AG04450 (cell line): Measurements from ENCODE around the gene FKBP14. TPM values are rescaled to one million over a fixed set of nuclear protein-coding genes. Genes with fewer than 3 reads are reported as not detected.

Experiments used
- CTCF ChIA-PET: fragments of 300-600, 350-600 bp; formaldehyde crosslinking; extraction: SDS; loops from one replicate; lab custom pipeline; 2022; ENCODE audit warnings: antibody characterized with exemption, inconsistent platforms; lab: Charles Lee
- POLR2A ChIA-PET: fragments of 350-600 bp; formaldehyde crosslinking; extraction: SDS; loops from one replicate; lab custom pipeline; 2021; ENCODE audit warnings: antibody characterized with exemption, inconsistent platforms; lab: Yijun Ruan, JAX
- DNase-seq: peaks from one replicate; pipeline ENCODE4 v3.0.0-alpha.2; 2011; ENCODE audit warnings: low read depth, low spot score
- H3K27ac ChIP-seq: one replicate; pipeline ENCODE4 v1.5.1; 2012; ENCODE audit warnings: low read depth, low read length, control low read depth
- H3K27me3 ChIP-seq: one replicate; pipeline ENCODE4 v1.6.0; 2012; ENCODE audit warnings: low read length; ENCODE audit not compliant: control insufficient read depth, insufficient read depth
- H3K4me3 ChIP-seq: 2 replicates; pipeline ENCODE4 v1.5.1; 2011; ENCODE audit warnings: mild to moderate bottlenecking, low read depth, low read length, control low read depth
- H3K9me3 ChIP-seq: 2 replicates; pipeline ENCODE4 v1.5.1; 2012; ENCODE audit warnings: low read length; ENCODE audit not compliant: control insufficient read depth, insufficient read depth
- polyA plus RNA-seq: library from polyadenylated mRNA; depleted of rRNA; stranded (reverse); fragments of >200 nt; gene quantifications from 2 replicates; pipeline ENCODE4 v1.2.3, GENCODE V29; 2011
- TF ChIP-seq, protein P1 (sequence below): IDR thresholded peaks from 2 replicates; pipeline ENCODE4 v1.5.1; 2011; ENCODE audit warnings: low read depth, low read length, control low read depth, inconsistent platforms

Gene FKBP14
- polyA plus RNA-seq, 1 experiment, result 54.6 TPM

DNA sequence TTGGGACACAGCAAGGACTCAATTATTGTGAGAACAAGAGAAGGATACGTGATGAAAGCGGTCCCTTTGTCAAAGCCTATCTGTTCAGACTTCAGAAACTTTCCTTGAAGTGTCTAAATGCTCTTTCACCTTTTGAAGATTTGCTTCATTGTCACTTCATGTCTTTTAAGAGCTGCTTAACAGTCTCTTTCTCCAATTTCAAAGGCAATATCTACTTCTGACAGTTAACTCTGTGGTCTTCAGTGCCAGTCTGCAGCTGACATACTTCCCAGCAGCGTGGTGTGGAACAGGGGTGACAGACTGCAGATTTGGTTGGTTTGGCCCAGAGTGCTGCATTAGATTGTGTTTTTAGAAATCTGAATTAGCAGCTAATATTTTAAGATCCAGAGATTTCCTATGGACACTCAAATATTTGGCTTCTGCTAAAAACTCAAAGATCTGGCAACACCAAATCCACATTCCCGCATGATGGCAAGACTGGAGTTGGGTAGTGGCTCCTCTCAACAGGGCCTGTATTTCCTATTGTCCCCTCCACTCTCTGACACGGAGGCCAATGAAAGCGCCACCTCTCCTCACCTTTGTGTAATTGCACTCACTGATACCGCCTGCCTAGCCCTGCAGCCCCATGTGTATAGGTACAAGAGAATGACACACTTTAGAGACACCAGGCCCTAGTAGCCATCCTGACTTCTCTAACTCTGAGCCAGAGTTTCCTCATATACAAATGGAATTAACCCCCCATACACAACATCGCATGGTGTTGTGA, 48.4 kb downstream of the FKBP14 start:
- H3K9me3 ChIP-seq, result no peaks in the 10 kb centered on the region
- no peak overlapping the region for H3K27ac ChIP-seq
- TF ChIP-seq, protein P1, sequence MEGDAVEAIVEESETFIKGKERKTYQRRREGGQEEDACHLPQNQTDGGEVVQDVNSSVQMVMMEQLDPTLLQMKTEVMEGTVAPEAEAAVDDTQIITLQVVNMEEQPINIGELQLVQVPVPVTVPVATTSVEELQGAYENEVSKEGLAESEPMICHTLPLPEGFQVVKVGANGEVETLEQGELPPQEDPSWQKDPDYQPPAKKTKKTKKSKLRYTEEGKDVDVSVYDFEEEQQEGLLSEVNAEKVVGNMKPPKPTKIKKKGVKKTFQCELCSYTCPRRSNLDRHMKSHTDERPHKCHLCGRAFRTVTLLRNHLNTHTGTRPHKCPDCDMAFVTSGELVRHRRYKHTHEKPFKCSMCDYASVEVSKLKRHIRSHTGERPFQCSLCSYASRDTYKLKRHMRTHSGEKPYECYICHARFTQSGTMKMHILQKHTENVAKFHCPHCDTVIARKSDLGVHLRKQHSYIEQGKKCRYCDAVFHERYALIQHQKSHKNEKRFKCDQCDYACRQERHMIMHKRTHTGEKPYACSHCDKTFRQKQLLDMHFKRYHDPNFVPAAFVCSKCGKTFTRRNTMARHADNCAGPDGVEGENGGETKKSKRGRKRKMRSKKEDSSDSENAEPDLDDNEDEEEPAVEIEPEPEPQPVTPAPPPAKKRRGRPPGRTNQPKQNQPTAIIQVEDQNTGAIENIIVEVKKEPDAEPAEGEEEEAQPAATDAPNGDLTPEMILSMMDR, result no peak
- ChIA-PET POLR2A (interaction anchor here (1.2 kb wide), 1 partner anchor 9 kb away, joined by 3 read pairs; no protein-coding TSS in a partner anchor), CTCF (interaction anchor here (1.0 to 2.4 kb wide), 3 partner anchors 9 to 84 kb away, joined by 3 to 10 read pairs (median 4); no protein-coding TSS in a partner anchor)
- H3K27me3 ChIP-seq, result no peaks in the 10 kb centered on the region
- H3K4me3 ChIP-seq, result no peak overlapping the region
- DNase-seq, result no peak

DNA sequence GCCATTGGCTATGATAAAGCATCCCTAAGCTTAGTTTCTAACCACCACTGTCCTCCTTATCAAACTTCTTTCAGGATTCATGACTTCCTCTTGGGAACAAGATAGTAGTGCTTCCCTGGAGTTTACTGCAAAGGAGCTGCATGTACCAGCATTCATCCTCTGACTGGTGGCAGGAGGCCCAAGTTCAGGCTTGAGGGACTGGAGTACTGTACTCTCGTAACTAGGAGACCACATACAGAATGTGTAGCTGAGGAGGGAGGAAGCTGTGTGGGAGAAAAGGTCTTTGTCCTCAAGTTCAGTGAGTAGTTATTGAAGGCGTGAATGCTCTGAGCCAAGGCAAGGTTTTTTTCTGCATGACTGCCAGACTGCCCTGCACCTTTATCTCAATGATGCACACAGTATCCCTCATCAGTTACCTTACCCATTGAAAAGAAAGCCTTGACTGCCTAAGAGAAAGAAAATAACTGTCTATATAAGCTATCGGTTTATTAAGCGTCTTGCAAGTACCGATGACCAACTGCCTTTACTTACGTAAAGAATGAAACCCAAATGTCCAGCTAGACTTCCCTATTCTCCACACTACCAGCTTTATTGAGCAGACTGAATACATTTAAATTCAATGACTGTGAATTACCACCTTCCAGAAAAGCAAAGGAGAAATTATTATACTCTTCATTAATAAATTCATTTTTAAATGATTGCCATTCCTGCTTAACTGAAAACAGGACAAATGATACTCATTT, 49.7 kb downstream of the FKBP14 start:
- H3K27ac ChIP-seq, result no peak overlapping the region
- TF ChIP-seq, protein P1, result no peak
- H3K9me3 ChIP-seq, result no peaks in the 10 kb centered on the region
- ChIA-PET CTCF (interaction anchor here (0.7 to 2.4 kb wide), 5 partner anchors 8 to 588 kb away, joined by 3 to 10 read pairs (median 4); no protein-coding TSS in a partner anchor), POLR2A (interaction anchor here (1.2 kb wide), 1 partner anchor 10 kb away, joined by 3 read pairs; no protein-coding TSS in a partner anchor)
- no peak overlapping the region for H3K4me3 ChIP-seq
- H3K27me3 ChIP-seq, result no peaks in the 10 kb centered on the region
- no peak for DNase-seq

DNA sequence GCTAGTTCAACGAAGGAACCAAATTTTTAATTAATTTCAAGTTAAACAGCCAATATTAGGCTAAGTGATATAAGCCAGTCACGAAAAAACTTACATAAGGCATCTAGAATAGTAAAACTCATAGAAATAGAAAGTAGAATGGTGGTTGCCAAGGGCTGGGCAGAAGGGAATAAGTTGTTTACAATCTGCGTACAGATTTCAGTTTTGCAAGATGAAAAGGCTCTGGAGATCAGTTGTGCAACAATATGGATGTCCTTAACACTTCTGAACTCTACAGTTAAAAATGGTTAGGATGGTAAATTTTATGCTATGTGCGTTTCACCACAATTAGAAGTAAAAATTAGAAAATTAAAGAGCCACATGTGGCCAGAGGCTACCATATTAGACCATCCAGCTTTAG, 50.2 kb downstream of the FKBP14 start:
- TF ChIP-seq, protein P1, result no peak
- CTCF ChIA-PET, result interaction anchor here (0.7 to 1.3 kb wide), 2 partner anchors 54 to 87 kb away, joined by 3 to 4 read pairs; no protein-coding TSS in a partner anchor
- no peaks in the 10 kb centered on the region for H3K9me3 ChIP-seq
- H3K27me3 ChIP-seq, result no peaks in the 10 kb centered on the region
- POLR2A ChIA-PET, result no interaction called here
- DNase-seq, result no peak
- H3K27ac ChIP-seq, result no peak overlapping the region
- H3K4me3 ChIP-seq, result no peak overlapping the region

DNA sequence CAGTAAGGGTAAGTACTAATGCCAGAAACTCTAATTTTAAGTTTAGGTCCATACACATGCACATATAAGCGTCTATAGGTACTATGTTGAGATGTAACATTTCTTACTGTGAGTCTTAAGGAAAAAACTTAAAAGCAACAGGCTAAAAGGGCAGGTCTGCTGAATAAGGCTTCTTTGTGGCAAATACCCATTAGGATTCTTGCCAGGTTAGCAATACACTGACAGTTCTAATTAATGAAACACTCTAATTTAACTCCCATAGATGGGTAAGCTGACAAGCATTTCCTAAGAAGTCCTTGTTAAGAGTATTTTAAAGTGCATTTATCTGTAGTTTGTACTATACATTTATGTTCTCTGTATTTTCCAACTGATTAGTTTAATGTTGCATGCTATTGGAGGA, 50.9 kb downstream of the FKBP14 start:
- H3K4me3 ChIP-seq, result no peak overlapping the region
- CTCF ChIA-PET, result interaction anchor here (1.3 kb wide), 1 partner anchor 87 kb away, joined by 4 read pairs; no protein-coding TSS in a partner anchor

More for the DNA sequence above, 50.9 kb downstream of the FKBP14 start:
- TF ChIP-seq, protein P1, result no peak
- no peaks in the 10 kb centered on the region for H3K27me3 ChIP-seq
- H3K27ac ChIP-seq, result no peak overlapping the region
- no peak for DNase-seq
- POLR2A ChIA-PET, result no interaction called here
- H3K9me3 ChIP-seq, result no peaks in the 10 kb centered on the region
